Mesodermal cell (in vitro differentiated cells): ENCODE measurements around the gene RIPK4.
"Not testable (repeated sequence)": the region's sequence is repeated elsewhere in the genome, so short reads cannot be mapped to it uniquely, and the experiment has no call there.

Source experiments
- H3K27ac ChIP-seq: 2 replicates; pipeline ENCODE4 v1.7.0; 2013; ENCODE audit warnings: mild to moderate bottlenecking, low read depth, low read length, moderate library complexity; ENCODE audit not compliant: severe bottlenecking
- H3K36me3 ChIP-seq: 2 replicates; pipeline ENCODE4 v1.7.1; 2013; ENCODE audit warnings: mild to moderate bottlenecking, low read length, moderate library complexity; ENCODE audit not compliant: control insufficient read depth, insufficient read depth
- H3K4me1 ChIP-seq: one replicate; pipeline ENCODE4 v1.7.1; 2013; ENCODE audit warnings: mild to moderate bottlenecking, low read length; ENCODE audit not compliant: insufficient read depth, control insufficient read depth, poor library complexity, severe bottlenecking
- H3K4me3 ChIP-seq: 2 replicates; pipeline ENCODE4 v1.7.0; 2013; ENCODE audit warnings: low read length, control low read depth, mild to moderate bottlenecking; ENCODE audit not compliant: insufficient read depth, poor library complexity, severe bottlenecking; ENCODE audit errors: extremely low read depth
- H3K9me3 ChIP-seq: 2 replicates; pipeline ENCODE4 v1.7.1; 2013; ENCODE audit warnings: mild to moderate bottlenecking, low read length, moderate library complexity; ENCODE audit not compliant: control insufficient read depth
- WGBS, 2 experiments: methylation state at CpG; one replicate each; pipeline ENCODE4 v1.1.5; 2013; ENCODE audit warnings: missing lambda C conversion rate in 2 of 2; ENCODE audit not compliant: insufficient coverage in 2 of 2; 5-methylcytosine and 5-hydroxymethylcytosine counted together

Gene RIPK4

DNA sequence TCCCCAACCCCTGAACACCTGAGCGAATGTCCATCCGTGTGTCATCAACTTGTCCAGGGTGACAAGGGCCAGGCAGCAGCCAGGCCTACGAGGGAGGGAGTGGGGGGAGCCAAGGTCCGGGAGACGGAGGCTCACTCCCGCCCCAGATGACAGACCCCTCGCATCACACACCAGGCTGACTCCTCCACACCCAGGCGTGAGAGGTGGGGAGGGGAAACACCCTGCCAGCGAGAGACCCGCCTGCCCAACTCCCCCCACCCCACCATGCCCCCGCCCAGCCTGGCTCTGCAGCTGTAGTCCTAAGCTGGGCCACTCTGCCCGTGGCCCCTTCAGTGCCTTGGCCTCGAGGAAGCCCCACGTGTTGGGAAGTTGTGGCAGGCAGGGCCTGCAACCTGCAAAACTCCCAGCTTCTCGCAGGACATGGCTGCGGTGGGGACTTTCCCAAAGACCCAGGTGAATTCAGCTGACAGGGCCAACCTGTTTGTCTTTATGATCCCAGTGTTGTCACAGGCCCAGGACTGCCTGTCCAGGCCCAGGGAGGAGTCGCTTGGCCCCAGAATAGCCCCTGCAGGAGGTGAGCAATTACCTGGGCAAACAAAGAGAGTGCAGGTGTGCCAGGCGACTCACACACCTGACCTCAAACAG, 62.9 kb downstream of the RIPK4 start:
- H3K4me3 ChIP-seq = no peak overlapping the region
- WGBS, 2 experiments = 87 to 88% methylated on average over 7 to 10 of the region's 18 CpGs
- no peaks in the 10 kb centered on the region for H3K36me3 ChIP-seq
- no peak overlapping the region for H3K27ac ChIP-seq
- H3K4me1 ChIP-seq = no peaks in the 10 kb centered on the region
- no peaks in the 10 kb centered on the region for H3K9me3 ChIP-seq

DNA sequence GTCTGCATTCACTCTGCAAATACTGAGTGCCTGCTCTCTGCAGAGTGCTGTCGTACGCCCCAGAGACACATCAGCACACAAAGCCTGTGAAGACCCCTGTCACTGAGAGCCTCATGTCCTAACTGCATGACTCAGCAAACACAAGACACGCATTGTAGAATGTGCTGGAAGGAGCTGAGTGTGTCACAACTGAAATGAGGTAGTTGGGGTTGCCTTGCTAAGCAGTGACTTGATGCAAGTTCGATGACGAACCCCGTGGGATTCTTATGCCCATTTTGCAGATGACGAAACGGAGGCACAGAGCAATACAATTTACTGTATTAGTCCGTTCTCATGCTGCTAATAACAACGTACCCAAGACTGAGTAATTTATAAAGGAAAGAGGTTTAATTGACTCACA, 65.1 kb downstream of the RIPK4 start:
- H3K27ac ChIP-seq = no peak overlapping the region
- H3K36me3 ChIP-seq = no peaks in the 10 kb centered on the region
- H3K4me3 ChIP-seq = no peak overlapping the region
- 89 to 100% methylated on average over 7 to 10 of the region's 10 CpGs for WGBS, 2 experiments
- no peaks in the 10 kb centered on the region for H3K4me1 ChIP-seq
- no peaks in the 10 kb centered on the region for H3K9me3 ChIP-seq

GRCh38 chr21:41699311-41699710, 67.5 kb downstream of the RIPK4 start:
- 93% methylated on average over 5 to 10 of the region's 10 CpGs for WGBS, 2 experiments
- no peaks in the 10 kb centered on the region for H3K4me1 ChIP-seq
- no peaks in the 10 kb centered on the region for H3K9me3 ChIP-seq
- H3K36me3 ChIP-seq = no peaks in the 10 kb centered on the region
- no peak overlapping the region for H3K27ac ChIP-seq
- no peak overlapping the region for H3K4me3 ChIP-seq

- Histone ChIP-seq H3K36me3 (no peaks in the 10 kb centered on the region), H3K27ac (no peak overlapping the region), H3K4me3 (no peak overlapping the region), H3K4me1 (no peaks in the 10 kb centered on the region), H3K9me3 (no peaks in the 10 kb centered on the region)
- WGBS, 2 experiments = 94 to 96% methylated on average over 10 of the region's 11 CpGs
These were observed 68.8 kb downstream of the RIPK4 start for GRCh38 chr21:41698071-41698470.

- Histone ChIP-seq H3K4me3 (no peak overlapping the region), H3K9me3 (no peaks in the 10 kb centered on the region), H3K4me1 (no peaks in the 10 kb centered on the region), H3K27ac (no peak overlapping the region), H3K36me3 (no peaks in the 10 kb centered on the region)
- WGBS, 2 experiments = 81 to 87% methylated on average over 2 of the region's 2 CpGs
These were observed 71.3 kb downstream of the RIPK4 start for GRCh38 chr21:41695513-41695912.

DNA sequence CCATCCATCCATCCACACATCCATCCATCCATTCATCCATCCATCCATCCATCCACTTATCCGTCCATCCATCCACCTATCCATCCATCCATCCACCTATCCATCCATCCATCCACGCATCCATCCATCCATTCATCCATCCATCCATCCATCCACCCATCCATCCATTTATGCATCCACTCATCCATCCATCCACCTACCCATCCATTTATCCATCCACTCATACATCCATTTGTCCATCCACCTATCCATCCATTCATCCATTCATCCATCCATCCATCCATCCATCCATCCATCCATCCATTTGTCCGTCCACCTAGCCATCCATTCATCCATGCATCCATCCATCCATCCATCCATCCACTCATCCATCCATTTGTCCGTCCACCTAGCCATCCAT, 72.8 kb downstream of the RIPK4 start:
- not testable (repeated sequence) for H3K27ac ChIP-seq, H3K4me3 ChIP-seq, H3K9me3 ChIP-seq, H3K4me1 ChIP-seq, H3K36me3 ChIP-seq
- 81 to 98% methylated on average over 4 of the region's 4 CpGs for WGBS, 2 experiments

DNA sequence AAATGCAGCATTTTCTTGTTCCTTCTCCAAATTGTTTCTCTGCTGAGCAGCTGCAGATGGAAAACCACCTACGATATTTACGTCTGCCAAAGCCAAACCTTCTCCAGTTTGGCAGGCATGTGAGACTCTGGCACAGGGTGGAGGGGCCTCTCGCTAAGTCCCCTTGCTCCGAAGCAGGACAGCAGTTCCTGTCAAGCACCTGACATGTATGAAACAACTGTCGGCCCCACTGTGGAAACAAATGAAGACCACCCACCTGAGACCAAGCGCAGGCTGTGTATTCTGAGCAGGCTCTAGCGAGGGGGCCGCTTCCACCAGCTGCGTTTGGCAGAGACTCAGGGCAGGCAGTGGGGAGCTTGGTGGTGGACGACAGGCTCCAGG, 74.7 kb downstream of the RIPK4 start:
- Histone ChIP-seq H3K4me3 (no peak overlapping the region), H3K36me3 (no peaks in the 10 kb centered on the region)

GRCh38 chr21:41691205-41692184, 75.4 kb downstream of the RIPK4 start:
- no peak overlapping the region for H3K27ac ChIP-seq
- H3K4me1 ChIP-seq = no peaks in the 10 kb centered on the region
- H3K4me3 ChIP-seq = no peak overlapping the region
- H3K36me3 ChIP-seq = no peaks in the 10 kb centered on the region
- WGBS, 2 experiments = 87% methylated on average over 10 to 11 of the region's 12 CpGs
- H3K9me3 ChIP-seq = no peaks in the 10 kb centered on the region

More for the DNA sequence above, 74.7 kb downstream of the RIPK4 start:
- Histone ChIP-seq H3K9me3 (no peaks in the 10 kb centered on the region), H3K4me1 (no peaks in the 10 kb centered on the region), H3K27ac (no peak overlapping the region)
- 94 to 95% methylated on average over 10 of the region's 10 CpGs for WGBS, 2 experiments
